DMS53 treated with DMSO at 0.1 percent for 48 hours (cell line): ENCODE measurements around the gene RAET1G.

Source experiments
- DNase-seq: peaks from one replicate; lab custom pipeline; 2025; ENCODE audit not compliant: unreplicated experiment; lab: John Stamatoyannopoulos, UW

Gene RAET1G

GRCh38 chr6:149869275-149869892 is 53.5 kb downstream of the RAET1G start:
- DNase-seq = no peak

- no peak for DNase-seq
Measured at GRCh38 chr6:149867876-149868640, 54.9 kb downstream of the RAET1G start.
